NCI-H510A (cell line): Measurements from ENCODE around the gene ALKBH2.

Experiments used
- DNase-seq: peaks from one replicate; lab custom pipeline; 2025; lab: John Stamatoyannopoulos, UW

ALKBH2 gene

DNA sequence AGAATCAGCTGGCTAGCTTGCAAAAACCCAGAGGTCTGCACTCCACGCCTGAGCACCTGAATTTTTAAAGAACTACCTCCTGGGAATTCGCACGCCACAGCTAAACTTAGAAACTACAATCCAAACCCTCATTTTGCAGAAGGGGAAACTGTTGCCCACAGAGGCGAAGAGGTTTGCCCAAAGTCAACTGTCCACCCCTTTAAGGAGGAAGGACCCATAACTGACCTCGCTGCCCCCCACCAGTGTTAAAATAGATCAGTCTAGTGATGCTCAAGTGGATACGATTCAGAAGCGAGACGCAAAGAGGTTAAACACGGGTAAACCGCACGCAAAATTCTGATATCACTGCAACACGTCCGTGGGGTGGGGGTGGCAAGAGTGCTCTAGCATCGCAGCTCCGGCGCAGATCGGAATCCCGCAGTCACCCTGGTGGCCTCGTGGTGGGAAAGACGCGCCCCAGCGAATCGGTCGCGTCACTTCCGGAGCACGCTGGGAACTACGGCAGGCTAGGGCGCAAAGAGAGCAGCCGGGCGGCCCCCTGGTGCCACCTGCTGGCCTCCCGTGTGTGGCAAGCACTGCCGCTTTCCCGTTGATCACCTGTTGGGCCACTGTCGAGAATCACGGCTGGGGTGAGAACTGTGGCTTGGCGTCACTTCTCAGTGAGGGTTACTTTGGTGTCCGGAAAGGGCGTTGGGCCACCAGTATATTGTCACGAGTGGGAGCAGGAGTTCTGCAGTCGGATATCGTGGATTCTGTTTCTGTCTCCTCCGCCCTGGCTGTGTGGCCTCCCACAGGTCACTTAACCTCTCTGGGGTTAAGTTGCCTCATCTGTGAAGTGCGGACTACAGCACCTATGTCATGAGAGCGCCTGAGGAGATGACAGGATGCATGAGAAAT, at the start of gene ALKBH2:
Gene ALKBH2, minus strand, starts transcription at position 451 of the 897 bp plus-strand sequence. CDS start 686 bp downstream, outside the sequence.
- DNase-seq, result peak; percentile 85

GRCh38 chr12:109140560-109140959, 47.3 kb upstream of the ALKBH2 start:
- DNase-seq, result no peak

GRCh38 chr12:109139791-109140190, 46.5 kb upstream of the ALKBH2 start:
- DNase-seq, result no peak

DNA sequence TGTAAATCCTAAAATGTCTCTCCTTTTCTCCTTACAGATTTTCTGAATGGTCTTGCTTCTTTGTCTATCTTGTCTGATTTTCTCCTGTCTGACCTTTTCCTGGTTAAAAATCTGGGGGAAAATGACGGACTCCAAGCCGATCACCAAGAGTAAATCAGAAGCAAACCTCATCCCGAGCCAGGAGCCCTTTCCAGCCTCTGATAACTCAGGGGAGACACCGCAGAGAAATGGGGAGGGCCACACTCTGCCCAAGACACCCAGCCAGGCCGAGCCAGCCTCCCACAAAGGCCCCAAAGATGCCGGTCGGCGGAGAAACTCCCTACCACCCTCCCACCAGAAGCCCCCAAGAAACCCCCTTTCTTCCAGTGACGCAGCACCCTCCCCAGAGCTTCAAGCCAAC, 46.1 kb upstream of the ALKBH2 start:
- no peak for DNase-seq

GRCh38 chr12:109137055-109137454, 43.8 kb upstream of the ALKBH2 start:
- DNase-seq, result no peak

GRCh38 chr12:109134186-109134917, 41.1 kb upstream of the ALKBH2 start:
- no peak for DNase-seq

GRCh38 chr12:109131154-109132050, 38.1 kb upstream of the ALKBH2 start:
- peak; percentile 32 for DNase-seq

GRCh38 chr12:109130297-109131153, 37.3 kb upstream of the ALKBH2 start:
- DNase-seq, result no peak

- DNase-seq, result no peak
Measured at GRCh38 chr12:109127533-109128242, 34.4 kb upstream of the ALKBH2 start.

GRCh38 chr12:109126784-109127183, 33.5 kb upstream of the ALKBH2 start:
- no peak for DNase-seq

DNA sequence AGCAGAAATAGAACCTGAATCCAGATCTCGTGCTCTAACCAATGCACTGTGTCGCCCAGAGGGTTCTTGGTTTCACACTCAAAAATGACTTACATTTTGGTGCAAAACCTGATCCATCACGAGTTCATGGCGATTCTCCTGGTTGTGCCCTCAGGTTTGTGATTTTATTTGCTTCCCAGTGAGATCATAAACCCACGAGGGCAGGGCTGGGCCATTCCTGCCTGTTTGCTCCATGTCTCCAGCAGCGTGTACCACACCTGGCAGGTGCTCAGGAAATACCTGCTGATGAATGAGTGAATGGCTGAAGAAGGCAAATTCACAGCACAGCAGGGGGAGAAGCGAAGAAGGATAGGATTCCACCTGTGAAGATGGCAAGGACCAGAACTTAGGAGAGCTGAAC, 32.5 kb upstream of the ALKBH2 start:
- no peak for DNase-seq

DNA sequence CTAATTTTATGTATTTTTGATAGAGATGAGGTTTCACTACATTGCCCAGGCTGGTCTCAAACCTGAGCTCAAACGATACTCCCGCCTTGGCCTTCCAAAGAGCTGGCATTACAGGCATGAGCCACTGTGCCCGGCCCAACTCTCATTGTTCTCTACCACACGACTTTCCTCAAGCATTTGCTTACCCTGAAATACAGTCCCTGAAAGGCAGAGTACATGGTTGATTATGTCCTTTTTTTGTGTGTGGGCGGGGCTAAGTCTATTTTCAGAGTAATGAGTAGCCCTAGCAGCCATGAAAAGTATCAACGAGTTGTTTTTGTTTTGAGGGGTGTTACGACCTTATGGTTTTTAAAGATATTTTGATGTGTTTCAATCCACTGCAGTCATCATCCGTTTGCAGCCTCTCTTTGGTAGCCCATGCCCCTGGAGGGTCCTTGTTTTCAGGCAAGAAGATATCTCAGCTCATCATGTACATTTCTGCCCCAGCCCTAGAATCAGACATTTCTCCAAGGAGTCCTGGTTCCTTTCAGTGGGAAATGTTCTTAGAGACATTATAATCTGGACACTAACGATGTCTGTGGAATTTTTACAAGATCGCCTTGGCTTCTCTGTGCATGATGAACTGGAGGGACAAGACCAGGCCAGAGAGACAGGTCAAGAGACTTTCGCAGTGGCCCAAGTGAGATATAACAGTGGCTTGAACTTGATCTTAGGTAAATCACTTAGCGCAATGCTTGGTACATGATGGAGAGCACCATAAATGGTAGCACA, 31.8 kb upstream of the ALKBH2 start:
- DNase-seq, result no peak

GRCh38 chr12:109121346-109121880, 28.1 kb upstream of the ALKBH2 start:
- no peak for DNase-seq

DNA sequence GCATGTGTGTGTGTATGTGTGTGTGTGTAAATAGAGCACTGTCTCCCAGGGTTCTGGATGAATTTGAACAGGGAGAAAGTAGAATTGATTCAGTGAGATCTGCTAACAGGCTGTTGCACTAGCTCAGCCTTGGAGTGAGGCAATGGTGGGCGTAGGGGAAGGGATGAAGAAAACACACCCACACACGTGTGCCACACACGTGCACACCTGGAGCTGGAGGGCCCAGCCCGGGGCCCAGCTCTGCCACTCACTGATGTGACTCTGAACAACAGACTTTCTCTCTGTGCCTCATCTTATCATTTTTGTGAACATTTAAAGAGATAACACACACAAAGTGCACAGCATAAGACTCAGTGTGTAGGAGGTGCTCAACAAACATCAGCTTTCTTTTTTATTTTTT, 27.3 kb upstream of the ALKBH2 start:
- no peak for DNase-seq

- DNase-seq, result no peak
Measured at GRCh38 chr12:109120095-109120494, 26.8 kb upstream of the ALKBH2 start.

- no peak for DNase-seq
Measured at GRCh38 chr12:109116611-109116949, 23.3 kb upstream of the ALKBH2 start.

DNA sequence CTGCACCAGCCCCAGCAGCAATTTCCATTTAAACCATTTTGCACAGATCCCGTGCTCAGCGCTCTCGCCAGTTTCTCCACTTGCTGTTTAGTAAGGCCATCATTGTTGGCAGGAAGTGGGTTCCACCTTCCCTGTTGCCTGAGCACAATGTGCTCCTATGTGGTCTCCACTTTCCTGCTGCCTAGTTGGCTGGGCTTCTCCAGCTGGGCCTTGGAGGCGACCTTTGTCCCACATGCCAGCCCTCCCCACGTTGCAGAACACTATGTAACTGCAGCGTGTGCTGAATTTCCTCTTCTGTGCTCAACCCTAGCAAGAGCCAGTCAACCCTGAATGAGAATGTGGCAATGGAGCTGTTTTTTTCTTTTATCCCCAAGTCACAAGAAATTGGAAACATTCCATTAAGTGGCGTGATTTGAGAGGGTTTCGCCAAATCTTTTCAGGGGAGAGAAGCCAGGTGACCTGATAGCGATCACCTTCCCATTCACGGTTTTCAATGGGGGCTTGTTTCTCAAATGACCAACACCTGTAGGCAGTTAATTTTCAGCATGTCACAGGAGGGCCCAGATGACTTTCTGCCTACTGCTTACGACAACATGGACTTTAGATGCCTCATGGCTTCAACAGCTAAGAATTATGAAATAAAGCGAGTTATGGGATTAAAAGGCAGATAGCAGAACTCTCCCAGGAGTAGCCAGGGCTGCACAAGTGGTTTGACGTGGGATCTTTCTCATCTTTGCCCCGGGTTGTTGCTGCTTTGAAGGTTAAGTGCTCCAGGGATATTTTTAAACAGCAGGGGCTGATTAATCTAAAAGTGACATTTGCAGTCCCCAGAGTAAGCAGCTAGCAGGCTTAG, 22.7 kb upstream of the ALKBH2 start, which contains the start of gene ACACB:
Gene ACACB, plus strand, starts transcription at position 830 of the 853 bp plus-strand sequence. CDS start 22,819 bp downstream, outside the sequence.
- DNase-seq, result no peak

GRCh38 chr12:109115404-109115757, 22.1 kb upstream of the ALKBH2 start:
- no peak for DNase-seq

DNA sequence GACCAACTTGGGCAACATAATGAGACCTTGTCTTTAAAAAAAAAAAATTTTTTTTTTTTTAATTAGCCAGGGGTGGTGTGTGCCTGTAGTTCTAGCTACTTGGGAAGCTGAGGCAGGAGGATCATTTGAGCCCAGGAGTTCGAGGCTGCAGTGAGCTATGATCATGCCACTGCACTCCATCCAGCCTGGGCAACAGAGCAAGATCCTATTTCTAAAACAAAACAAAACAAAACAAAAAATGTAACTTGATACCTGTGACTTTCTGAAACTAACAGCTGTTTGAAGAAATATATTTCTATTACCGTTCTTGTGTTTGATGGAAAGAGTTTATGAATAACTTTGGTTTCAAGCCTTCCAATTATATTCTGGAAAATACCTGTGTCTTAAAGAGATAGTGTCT, 21.4 kb upstream of the ALKBH2 start:
- DNase-seq, result no peak
